ENCODE measurements around the gene PEG3. TPM values are rescaled to one million over a fixed set of nuclear protein-coding genes. Genes with fewer than 3 reads are reported as not detected.

PEG3 gene
- total RNA-seq, 1 donor from 2014 or later, result not detected

GRCh38 chr19:56880592-56881190 is 40.2 kb upstream of the PEG3 start:
- Histone ChIP-seq H3K4me2 (no peak overlapping the region), H4K20me1 (ENCODE audit: low read depth) (no peaks in the 10 kb centered on the region), H3K9me3 (ENCODE audit: low read depth) (peaks cover 21% of the 10 kb centered on the region), H3K4me3 (no peak overlapping the region), H3K36me3 (no peaks in the 10 kb centered on the region), H3F3A (ENCODE audit: low read depth) (no peaks in the 10 kb centered on the region), H2AFZ (replicated peaks) (no peak overlapping the region), H3K27me3 (no peaks in the 10 kb centered on the region), H3K9ac (no peak overlapping the region), H3K27ac (no peak overlapping the region), H3K4me1 (no peaks in the 10 kb centered on the region), H3K79me2 (ENCODE audit: low read depth) (no peaks in the 10 kb centered on the region)
- Mint-ChIP-seq H3K36me3 (no peaks in the 10 kb centered on the region), H3K4me3 (no peak overlapping the region), H3K27ac (no peak overlapping the region), H3K27me3 (ENCODE audit: insufficient read depth, low read depth) (no peaks in the 10 kb centered on the region), H3K4me1 (no peaks in the 10 kb centered on the region), H3K9me3 (peaks cover 72% of the 10 kb centered on the region)
- no peak for TF ChIP-seq CTCF (IDR thresholded peaks at IDR 0.05)
- TF ChIP-seq EZH2 (IDR thresholded peaks at IDR 0.05), result no peak
- no peak for TF ChIP-seq EZH2phosphoT487 (IDR thresholded peaks at IDR 0.05)
- no peak for DNase-seq (ENCODE audit: low spot score)

GRCh38 chr19:56877069-56877715 is 36.7 kb upstream of the PEG3 start:
- no peak for DNase-seq (ENCODE audit: low spot score)
- Histone ChIP-seq H3K4me3 (no peak overlapping the region), H2AFZ (replicated peaks) (no peak overlapping the region), H3K36me3 (no peaks in the 10 kb centered on the region), H3F3A (ENCODE audit: low read depth) (no peaks in the 10 kb centered on the region), H3K4me2 (no peak overlapping the region), H3K27me3 (no peaks in the 10 kb centered on the region), H3K27ac (no peak overlapping the region), H3K79me2 (ENCODE audit: low read depth) (no peaks in the 10 kb centered on the region), H3K4me1 (no peaks in the 10 kb centered on the region), H3K9ac (no peak overlapping the region), H3K9me3 (ENCODE audit: low read depth) (peaks cover 12% of the 10 kb centered on the region), H4K20me1 (ENCODE audit: low read depth) (no peaks in the 10 kb centered on the region)
- Mint-ChIP-seq H3K27ac (no peak overlapping the region), H3K4me3 (no peak overlapping the region), H3K27me3 (ENCODE audit: insufficient read depth, low read depth) (peaks cover 6% of the 10 kb centered on the region), H3K4me1 (no peaks in the 10 kb centered on the region), H3K9me3 (peaks cover 74% of the 10 kb centered on the region), H3K36me3 (peaks cover 2% of the 10 kb centered on the region)
- TF ChIP-seq EZH2 (IDR thresholded peaks at IDR 0.05) (no peak), EZH2phosphoT487 (IDR thresholded peaks at IDR 0.05) (no peak), CTCF (IDR thresholded peaks at IDR 0.05) (no peak)

- Histone ChIP-seq H3F3A (ENCODE audit: low read depth) (no peaks in the 10 kb centered on the region), H4K20me1 (ENCODE audit: low read depth) (no peaks in the 10 kb centered on the region), H3K4me1 (no peaks in the 10 kb centered on the region), H3K4me3 (no peak overlapping the region), H2AFZ (replicated peaks) (no peak overlapping the region), H3K9me3 (ENCODE audit: low read depth) (peaks cover 16% of the 10 kb centered on the region), H3K36me3 (no peaks in the 10 kb centered on the region), H3K79me2 (ENCODE audit: low read depth) (no peaks in the 10 kb centered on the region), H3K4me2 (no peak overlapping the region), H3K9ac (no peak overlapping the region), H3K27me3 (no peaks in the 10 kb centered on the region), H3K27ac (no peak overlapping the region)
- peaks cover 2% of the 10 kb centered on the region for H3K36me3 Mint-ChIP-seq
- no peak for DNase-seq (ENCODE audit: low spot score)
- H3K27ac Mint-ChIP-seq, result no peak overlapping the region
- no peak overlapping the region for H3K4me3 Mint-ChIP-seq
- no peaks in the 10 kb centered on the region for H3K4me1 Mint-ChIP-seq
- peaks cover 77% of the 10 kb centered on the region for H3K9me3 Mint-ChIP-seq
- TF ChIP-seq CTCF (IDR thresholded peaks at IDR 0.05) (no peak), EZH2 (IDR thresholded peaks at IDR 0.05) (no peak), EZH2phosphoT487 (IDR thresholded peaks at IDR 0.05) (no peak)
- H3K27me3 Mint-ChIP-seq (ENCODE audit: insufficient read depth, low read depth), result peaks cover 8% of the 10 kb centered on the region
These were observed 35.2 kb upstream of the PEG3 start for GRCh38 chr19:56875717-56876116.

Data from neural progenitor cell (in vitro differentiated cells).